Lung (tissue), 16 donors: Measurements from ENCODE around the gene FADS6. TPM values are rescaled to one million over a fixed set of nuclear protein-coding genes. Genes with fewer than 3 reads are reported as not detected.

Experiments used
- ATAC-seq: fragments of 200-7000 bp; cut with Tn5 transposase; one replicate; pipeline ENCODE4 v1.9.1; 2020; ENCODE audit warnings: moderate number of reproducible peaks; ENCODE audit not compliant: insufficient read depth, low FRiP score
- DNase-seq, 3 donors: peaks; one replicate each; pipeline ENCODE4 v3.0.0-alpha.2; 2013 to 2017
- H3K27ac ChIP-seq, 2 donors: one replicate each; pipeline ENCODE4 v1.5.1; 2013; ENCODE audit warnings: mild to moderate bottlenecking in 2 of 2, moderate library complexity in 2 of 2, control low read depth in 1 of 2, inconsistent platforms in 1 of 2, low read depth in 1 of 2, low read length in 1 of 2
- H3K27me3 ChIP-seq, 3 donors: one replicate each; pipeline ENCODE4 v1.5.1; 2013; ENCODE audit warnings: low read length in 2 of 3; ENCODE audit not compliant: control insufficient read depth in 3 of 3, insufficient read depth in 3 of 3
- H3K36me3 ChIP-seq, 4 donors: one replicate each; pipeline ENCODE4 v1.5.1; 2013; ENCODE audit warnings: low read length in 4 of 4, mild to moderate bottlenecking in 1 of 4, moderate library complexity in 1 of 4; ENCODE audit not compliant: control insufficient read depth in 4 of 4, insufficient read depth in 4 of 4
- H3K4me1 ChIP-seq, 5 donors: one replicate each; pipeline ENCODE4 v1.5.1; 2013; ENCODE audit warnings: low read length in 5 of 5, mild to moderate bottlenecking in 2 of 5, moderate library complexity in 1 of 5; ENCODE audit not compliant: control insufficient read depth in 5 of 5, insufficient read depth in 5 of 5
- H3K4me3 ChIP-seq: one replicate; pipeline ENCODE4 v1.5.1; 2013; ENCODE audit warnings: mild to moderate bottlenecking, control low read depth, moderate library complexity
- H3K9ac ChIP-seq, 2 donors: one replicate each; pipeline ENCODE4 v1.5.1; 2013; ENCODE audit warnings: low read length in 2 of 2, control low read depth in 1 of 2; ENCODE audit not compliant: insufficient read depth in 1 of 2
- H3K9me3 ChIP-seq, 4 donors: one replicate each; pipeline ENCODE4 v1.5.1; 2013; ENCODE audit warnings: low read length in 3 of 4, mild to moderate bottlenecking in 1 of 4, moderate library complexity in 1 of 4; ENCODE audit not compliant: control insufficient read depth in 4 of 4, insufficient read depth in 3 of 4
- CTCF ChIP-seq: IDR thresholded peaks from 2 replicates; pipeline ENCODE4 v1.5.1; 2012; ENCODE audit warnings: mild to moderate bottlenecking; ENCODE audit errors: control extremely low read depth, extremely low read depth
- WGBS, 2 donors: extraction: QIAGEN DNeasy Blood & Tissue Kit; methylation state at CpG; one replicate each; pipeline ENCODE4 v1.1.7; 2013; 5-methylcytosine and 5-hydroxymethylcytosine counted together
- long read RNA-seq, 5 donors: transcript quantifications; one replicate each; lab custom pipeline, GENCODE V29; 2026
- polyA plus RNA-seq, 2 donors: library from polyadenylated mRNA; stranded (reverse); fragments of 200-250 nt; gene quantifications; one replicate each; pipeline ENCODE4 v1.2.1, GENCODE V29; 2013
- total RNA-seq, 2 donors: library from RNA; depleted of rRNA in 1 of 2; stranded (reverse); fragments of >200 nt in 1 of 2; gene quantifications; one replicate each; pipeline ENCODE4 v1.2.1, GENCODE V29; 2014 to 2021
- donor health status: control.
- donor health status: control.
- donor health status: Bipolar disorder and iron deficiency.
- donor health status: healthy.
- donor health status: DM: yes; HTN: yes; CAD: no.

FADS6 gene
- not detected for total RNA-seq
- not detected for polyA plus RNA-seq
- long read RNA-seq, donor 1, result 0 reads
- long read RNA-seq, donor 2, result 0 reads
- long read RNA-seq, donor 3, result 0 reads
- long read RNA-seq, donor 4, result 0 reads
- long read RNA-seq, donor 5, result 0 reads

- Histone ChIP-seq H3K4me3 (no peak within 1 kb of the TSS), H3K36me3 (no peaks in the 10 kb centered on the region), H3K9ac (no peak within 1 kb of the TSS), H3K9me3 (no peaks in the 10 kb centered on the region), H3K27ac (no peak within 1 kb of the TSS), H3K27me3 (peaks cover 4 to 50% (median 44%) of the 10 kb centered on the region in 3 donors), H3K4me1 (peaks cover 0 to 11% (median 0%) of the 10 kb centered on the region in 5 donors)
- ATAC-seq (no peak), DNase-seq (no peak)
- no peak for TF ChIP-seq CTCF
- 4 to 5% methylated on average over 83 to 86 of the region's 86 CpGs for WGBS, 2 donors
Observed at GRCh38 chr17:74892974-74893911, at the start of gene FADS6. Gene FADS6, minus strand, starts transcription at chr17:74893633. Its CDS starts 38 bp downstream, at chr17:74893595.

GRCh38 chr17:74941128-74941725, 47.8 kb upstream of the FADS6 start:
- ATAC-seq (no peak), DNase-seq (no peak)
- H3K9me3 ChIP-seq, result peaks cover 0 to 2% (median 0%) of the 10 kb centered on the region in 4 donors
- no peak overlapping the region for H3K27ac ChIP-seq
- no peaks in the 10 kb centered on the region for H3K4me1 ChIP-seq
- no peaks in the 10 kb centered on the region for H3K36me3 ChIP-seq
- H3K9ac ChIP-seq, result no peak overlapping the region
- 78 to 85% methylated on average over 20 to 21 of the region's 21 CpGs for WGBS, 2 donors
- TF ChIP-seq CTCF, result no peak
- no peak overlapping the region for H3K4me3 ChIP-seq
- peaks cover 0 to 48% (median 18%) of the 10 kb centered on the region in 3 donors for H3K27me3 ChIP-seq

- no peak overlapping the region for H3K4me3 ChIP-seq
- DNase-seq (no peak), ATAC-seq (no peak)
- H3K27ac ChIP-seq, result no peak overlapping the region
- peaks cover 0 to 64% (median 19%) of the 10 kb centered on the region in 3 donors for H3K27me3 ChIP-seq
- no peak overlapping the region for H3K9ac ChIP-seq
- H3K4me1 ChIP-seq, result peaks cover 0 to 3% (median 0%) of the 10 kb centered on the region in 5 donors
- peaks cover 0 to 3% (median 0%) of the 10 kb centered on the region in 4 donors for H3K9me3 ChIP-seq
- no peaks in the 10 kb centered on the region for H3K36me3 ChIP-seq
- TF ChIP-seq CTCF, result no peak
- 47 to 51% methylated on average over 8 of the region's 8 CpGs for whole genome bisulfite sequencing, 2 donors
Observed at GRCh38 chr17:74939534-74939933, 46.1 kb upstream of the FADS6 start.
